Measurements from ENCODE around the gene NOCT. TPM values are rescaled to one million over a fixed set of nuclear protein-coding genes. Genes with fewer than 3 reads are reported as not detected.

NOCT gene
- polyA plus RNA-seq, 2 of the 4 experiments (the other 2 are of a cell fraction), result 5.3 to 6.8 TPM

- no peak for TF ChIP-seq JUN (IDR thresholded peaks at IDR 0.05)
- TF ChIP-seq MAX (IDR thresholded peaks at IDR 0.05), result no peak
- TF ChIP-seq E2F6 (IDR thresholded peaks at IDR 0.05; ENCODE audit: borderline replicate concordance, low read depth), result no peak
- no peak for TF ChIP-seq POLR2AphosphoS2 (conservative IDR thresholded peaks at IDR 0.05; ENCODE audit: low read length)
- no peak for TF ChIP-seq NR3C1 (IDR thresholded peaks at IDR 0.05)
- no peak for TF ChIP-seq RCOR1 (IDR thresholded peaks at IDR 0.05; ENCODE audit: low read depth, low read length)
Observed at GRCh38 chr4:138983690-138984089, 31.9 kb upstream of the NOCT start (continued).

GRCh38 chr4:138984647-138985046 is 30.9 kb upstream of the NOCT start:
- DNase-seq (ENCODE audit: low read depth in 1 of 2, low spot score in 1 of 2), result no peak
- POLR2A ChIA-PET, result no interaction called here
- no peak overlapping the region for H3K4me3 ChIP-seq
- no peak overlapping the region for H3K27ac ChIP-seq
- 100% methylated on average over 1 of the region's 1 CpG for WGBS (ENCODE audit: missing lambda C conversion rate)
- TF ChIP-seq ZFP36 (IDR thresholded peaks at IDR 0.05; ENCODE audit: borderline replicate concordance, partially characterized antibody) (peak; percentile 48), ZNF302 (CRISPR knock-in tag; IDR thresholded peaks at IDR 0.05) (no peak), TP53 (CRISPR knock-in tag; IDR thresholded peaks at IDR 0.05) (no peak), CBX2 (IDR thresholded peaks at IDR 0.05; ENCODE audit: borderline replicate concordance, low read depth) (no peak)
- CTCF ChIA-PET, result no interaction called here
- no peak for FAIRE-seq
- peaks cover 11% of the 10 kb centered on the region; the same call in 2 of the 3 replicates for H3K4me1 ChIP-seq
- no peak overlapping the region for H3K4me2 ChIP-seq
- H3K9me3 ChIP-seq, result no peaks in the 10 kb centered on the region; the same call in 2 of the 3 replicates
- ATAC-seq, result no peak

GRCh38 chr4:138992676-138993075 is 22.9 kb upstream of the NOCT start:
- no peaks in the 10 kb centered on the region for H3K4me1 ChIP-seq
- H3K4me3 ChIP-seq, result no peak overlapping the region
- no peaks in the 10 kb centered on the region for H3K9me3 ChIP-seq
- no peak overlapping the region for H3K4me2 ChIP-seq
- ChIA-PET POLR2A (no interaction called here), CTCF (no interaction called here)
- TF ChIP-seq REST (IDR thresholded peaks at IDR 0.05) (no peak), JUNB (IDR thresholded peaks at IDR 0.05) (no peak)
- ATAC-seq (no peak), FAIRE-seq (no peak), DNase-seq (ENCODE audit: low read depth in 1 of 2, low spot score in 1 of 2) (no peak)
- H3K27ac ChIP-seq, result no peak overlapping the region
- WGBS (ENCODE audit: missing lambda C conversion rate), result 96% methylated on average over 2 of the region's 2 CpGs

- CTCF ChIA-PET, result no interaction called here
- no peak for DNase-seq (ENCODE audit: low read depth in 1 of 2, low spot score in 1 of 2)
- POLR2A ChIA-PET, result no interaction called here
- Histone ChIP-seq H3K27ac (no peak overlapping the region), H3K4me1 (no peaks in the 10 kb centered on the region), H3K4me2 (no peak overlapping the region), H3K4me3 (no peak overlapping the region), H3K9me3 (no peaks in the 10 kb centered on the region)
- TF ChIP-seq TFCP2L1 (CRISPR knock-in tag; IDR thresholded peaks at IDR 0.05) (no peak), GATA3 (IDR thresholded peaks at IDR 0.05; ENCODE audit: borderline replicate concordance) (no peak), CTCF (IDR thresholded peaks at IDR 0.05) (no peak), HOXB13 (CRISPR knock-in tag; IDR thresholded peaks at IDR 0.05; ENCODE audit: low read depth) (no peak), SREBF2 (IDR thresholded peaks at IDR 0.05) (no peak), CBX8 (IDR thresholded peaks at IDR 0.05) (no peak), PBX3 (IDR thresholded peaks at IDR 0.05) (no peak)
- no peak for ATAC-seq
- FAIRE-seq, result no peak
- WGBS (ENCODE audit: missing lambda C conversion rate), result 77% methylated on average over 6 of the region's 6 CpGs
Observed at GRCh38 chr4:138996090-138996489, 19.5 kb upstream of the NOCT start.

Data from A549 (cell line).